Measurements from ENCODE around the gene PXN.
"Not testable (repeated sequence)": the region's sequence is repeated elsewhere in the genome, so short reads cannot be mapped to it uniquely, and the experiment has no call there.

Gene PXN

GRCh38 chr12:120224304-120225199 lies 41.0 kb downstream of the PXN start:
- peak; percentile 79 for DNase-seq

- no peak for DNase-seq
These were observed 41.8 kb downstream of the PXN start for GRCh38 chr12:120223458-120224303.

GRCh38 chr12:120222288-120222832 lies 43.2 kb downstream of the PXN start:
- no peak for DNase-seq

GRCh38 chr12:120221576-120221900 lies 44.0 kb downstream of the PXN start:
- DNase-seq = no peak

- DNase-seq = no peak
These were observed 44.5 kb downstream of the PXN start for GRCh38 chr12:120220838-120221575.

- DNase-seq = no peak
These were observed 46.6 kb downstream of the PXN start for GRCh38 chr12:120218680-120219606.

- DNase-seq = no peak
These were observed 48.6 kb downstream of the PXN start for GRCh38 chr12:120216742-120217605.

GRCh38 chr12:120215766-120216735 lies 49.5 kb downstream of the PXN start:
- no peak for DNase-seq

- DNase-seq = no peak
These were observed 50.2 kb downstream of the PXN start for GRCh38 chr12:120215357-120215735.

- DNase-seq = no peak
These were observed 50.7 kb downstream of the PXN start for GRCh38 chr12:120214626-120215356.

GRCh38 chr12:120213758-120214157 lies 51.8 kb downstream of the PXN start:
- no peak for DNase-seq

- not testable (repeated sequence) for DNase-seq
These were observed 52.3 kb downstream of the PXN start for GRCh38 chr12:120213182-120213581.

GRCh38 chr12:120212301-120212700 lies 53.2 kb downstream of the PXN start:
- no peak for DNase-seq

- no peak for DNase-seq
These were observed 53.6 kb downstream of the PXN start for GRCh38 chr12:120211904-120212283.

- DNase-seq = no peak
These were observed 54.2 kb downstream of the PXN start for GRCh38 chr12:120211243-120211903.

GRCh38 chr12:120209851-120210250 lies 55.7 kb downstream of the PXN start:
- no peak for DNase-seq

- no peak for DNase-seq
These were observed 58.3 kb downstream of the PXN start for GRCh38 chr12:120207227-120207626.

- not testable (repeated sequence) for DNase-seq
These were observed 58.7 kb downstream of the PXN start for GRCh38 chr12:120206781-120207180.

Data from NCI-H2171 (cell line).